Heart left ventricle (tissue), 13 donors: Measurements from ENCODE around the gene CYP3A4.

ENCODE experiments used
- POLR2A ChIP-seq, 2 donors: fragments of 450-650 bp; IDR thresholded peaks; one replicate each; pipeline ENCODE4 v1.6.1; 2017; ENCODE audit warnings: antibody characterized with exemption in 2 of 2, mild to moderate bottlenecking in 2 of 2, moderate library complexity in 2 of 2
- TF ChIP-seq, protein P1 (sequence below), 12 donors: fragments of 200-600 bp; sonication (generic) in 4 of 12; IDR thresholded peaks; one replicate each; pipeline versions ENCODE4 v1.5.0 to v1.8.0; 2018 to 2022; ENCODE audit warnings: antibody characterized with exemption in 12 of 12, mild to moderate bottlenecking in 5 of 12
- donor health status: ischemic (EF 13 %, LVEDD 7.1; RV severe dilation, severe dysfunction).
- donor health status: DM: no; HTN: yes; CAD: no.
- donor health status: DM: no; HTN: no; CAD: no.
- donor health status: ischemic (EF 25% LVEDD 6.9; RV normal size, moderate dysfunction).
- donor health status: ischemic (EF 25% LVEDD 5.7; RV mildly dilated, moderate dysfunction).
- donor health status: ischemic (EF 35%, LVEDD 5.7; RV mildly dilated, moderate dysfunction).
- donor health status: nonischemic (EF 11% LVEDD 7.7; RV severe dilation, severe dysfunction).
- donor health status: DM: yes; HTN: yes; CAD: no.
- donor health status: PGD.
- donor health status: ischemic (EF 29% LVEDD 5.4; RV normal size, mild dysfunction).
- donor health status: nonischemic (EF 23%, LVEDD 6.1; RV moderate dilation, normal function).

DNA sequence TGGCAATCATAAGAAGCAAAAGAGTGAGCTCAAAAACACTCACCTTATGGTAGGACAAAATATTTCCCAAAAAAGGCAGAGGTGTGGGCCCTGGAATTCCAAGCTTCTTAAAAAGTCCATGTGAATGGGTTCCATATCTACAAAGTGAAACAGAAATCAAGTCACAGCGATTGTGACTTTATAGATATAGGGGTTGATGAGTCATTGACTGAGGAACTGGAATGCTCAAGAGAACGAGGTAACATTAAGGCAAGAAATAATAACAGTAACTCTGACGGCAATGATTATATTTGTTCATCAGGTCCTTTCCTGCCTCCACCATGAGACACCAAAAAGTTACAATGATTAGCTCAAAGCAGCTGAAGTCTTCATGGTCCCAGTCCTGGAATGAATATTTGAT is 4.0 kb downstream of the CYP3A4 start:
- TF ChIP-seq, protein P1, sequence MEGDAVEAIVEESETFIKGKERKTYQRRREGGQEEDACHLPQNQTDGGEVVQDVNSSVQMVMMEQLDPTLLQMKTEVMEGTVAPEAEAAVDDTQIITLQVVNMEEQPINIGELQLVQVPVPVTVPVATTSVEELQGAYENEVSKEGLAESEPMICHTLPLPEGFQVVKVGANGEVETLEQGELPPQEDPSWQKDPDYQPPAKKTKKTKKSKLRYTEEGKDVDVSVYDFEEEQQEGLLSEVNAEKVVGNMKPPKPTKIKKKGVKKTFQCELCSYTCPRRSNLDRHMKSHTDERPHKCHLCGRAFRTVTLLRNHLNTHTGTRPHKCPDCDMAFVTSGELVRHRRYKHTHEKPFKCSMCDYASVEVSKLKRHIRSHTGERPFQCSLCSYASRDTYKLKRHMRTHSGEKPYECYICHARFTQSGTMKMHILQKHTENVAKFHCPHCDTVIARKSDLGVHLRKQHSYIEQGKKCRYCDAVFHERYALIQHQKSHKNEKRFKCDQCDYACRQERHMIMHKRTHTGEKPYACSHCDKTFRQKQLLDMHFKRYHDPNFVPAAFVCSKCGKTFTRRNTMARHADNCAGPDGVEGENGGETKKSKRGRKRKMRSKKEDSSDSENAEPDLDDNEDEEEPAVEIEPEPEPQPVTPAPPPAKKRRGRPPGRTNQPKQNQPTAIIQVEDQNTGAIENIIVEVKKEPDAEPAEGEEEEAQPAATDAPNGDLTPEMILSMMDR (IDR thresholded peaks at IDR 0.05), result no peak
- TF ChIP-seq POLR2A (IDR thresholded peaks at IDR 0.05), result no peak
